ENCODE data around the gene FRAS1.

- no peak for TF ChIP-seq POLR2A (IDR thresholded peaks at IDR 0.05)
- TF ChIP-seq CTCF (IDR thresholded peaks at IDR 0.05): no peak
- TF ChIP-seq POLR2AphosphoS5 (IDR thresholded peaks at IDR 0.05): no peak
Observed at GRCh38 chr4:78150543-78150864, 93.4 kb downstream of the FRAS1 start.

Data from prostate gland (tissue), 2 donors.